VCaP (cell line): ENCODE results near the gene CCDC127.
"Not testable (repeated sequence)": the region's sequence is repeated elsewhere in the genome, so short reads cannot be mapped to it uniquely, and the experiment has no call there.

Experiments used
- H3K27ac ChIP-seq: fragments of 450-650 bp; 2 replicates; pipeline ENCODE4 v1.5.1; 2017
- TF ChIP-seq, protein P1 (sequence below): fragments of 450-650 bp; conservative IDR thresholded peaks from 2 replicates; pipeline ENCODE4 v1.5.1; 2017; ENCODE audit warnings: mild to moderate bottlenecking, moderate library complexity

CCDC127 gene, protein sequence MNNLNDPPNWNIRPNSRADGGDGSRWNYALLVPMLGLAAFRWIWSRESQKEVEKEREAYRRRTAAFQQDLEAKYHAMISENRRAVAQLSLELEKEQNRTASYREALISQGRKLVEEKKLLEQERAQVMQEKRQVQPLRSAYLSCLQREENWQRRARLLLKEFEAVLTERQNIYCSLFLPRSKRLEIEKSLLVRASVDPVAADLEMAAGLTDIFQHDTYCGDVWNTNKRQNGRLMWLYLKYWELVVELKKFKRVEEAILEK

DNA sequence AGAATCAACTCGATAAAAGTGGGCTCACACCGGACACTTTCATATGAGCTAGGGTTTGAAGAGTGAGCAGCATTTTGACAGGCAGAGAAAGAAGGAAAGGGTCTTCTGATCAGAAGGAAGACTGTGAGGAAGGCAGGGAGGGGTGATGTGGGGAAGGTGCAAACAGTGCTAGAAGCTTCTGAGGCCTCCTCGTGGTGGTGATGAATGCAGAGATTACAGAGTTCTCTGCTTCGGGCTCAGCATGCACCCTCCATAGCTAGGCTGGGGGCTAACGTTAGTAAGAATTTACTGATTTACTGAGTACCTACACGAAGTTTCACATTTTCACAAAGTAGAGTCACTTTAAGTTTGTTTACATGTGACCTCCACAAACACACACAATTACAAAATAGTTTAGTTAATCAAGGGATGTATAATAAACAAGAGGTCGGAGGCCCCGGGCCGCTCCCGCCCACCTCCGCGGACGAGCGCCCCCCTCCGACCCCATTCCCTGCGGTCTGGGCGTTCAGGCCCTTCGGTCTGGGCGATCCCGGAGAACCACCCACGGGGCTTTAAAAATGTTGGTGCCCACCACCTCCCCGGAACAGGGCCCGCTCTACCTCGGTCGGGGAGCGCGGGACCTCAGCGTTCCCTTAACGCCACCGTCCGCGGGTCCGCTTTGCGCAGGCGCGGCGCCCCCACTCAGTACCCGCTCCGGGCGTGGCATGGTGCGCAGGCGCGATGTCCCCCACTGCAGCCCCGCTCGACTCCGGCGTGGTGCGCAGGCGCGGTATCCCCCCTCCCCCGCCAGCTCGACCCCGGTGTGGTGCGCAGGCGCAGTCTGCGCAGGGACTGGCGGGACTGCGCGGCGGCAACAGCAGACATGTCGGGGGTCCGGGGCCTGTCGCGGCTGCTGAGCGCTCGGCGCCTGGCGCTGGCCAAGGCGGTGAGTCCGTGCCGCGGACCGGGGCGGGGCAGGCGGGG lies at the start of gene CCDC127, which contains the start of gene SDHA:
CCDC127 (minus strand) TSS at position 660 of the 963 bp plus-strand sequence. CDS start 1,304 bp downstream, outside the sequence.
SDHA (plus strand) TSS at position 827 of the 963 bp plus-strand sequence; CDS start at position 863, 36 bp downstream.
- peak within 1 kb of the TSS; percentile 81 for H3K27ac ChIP-seq
- TF ChIP-seq, protein P1, sequence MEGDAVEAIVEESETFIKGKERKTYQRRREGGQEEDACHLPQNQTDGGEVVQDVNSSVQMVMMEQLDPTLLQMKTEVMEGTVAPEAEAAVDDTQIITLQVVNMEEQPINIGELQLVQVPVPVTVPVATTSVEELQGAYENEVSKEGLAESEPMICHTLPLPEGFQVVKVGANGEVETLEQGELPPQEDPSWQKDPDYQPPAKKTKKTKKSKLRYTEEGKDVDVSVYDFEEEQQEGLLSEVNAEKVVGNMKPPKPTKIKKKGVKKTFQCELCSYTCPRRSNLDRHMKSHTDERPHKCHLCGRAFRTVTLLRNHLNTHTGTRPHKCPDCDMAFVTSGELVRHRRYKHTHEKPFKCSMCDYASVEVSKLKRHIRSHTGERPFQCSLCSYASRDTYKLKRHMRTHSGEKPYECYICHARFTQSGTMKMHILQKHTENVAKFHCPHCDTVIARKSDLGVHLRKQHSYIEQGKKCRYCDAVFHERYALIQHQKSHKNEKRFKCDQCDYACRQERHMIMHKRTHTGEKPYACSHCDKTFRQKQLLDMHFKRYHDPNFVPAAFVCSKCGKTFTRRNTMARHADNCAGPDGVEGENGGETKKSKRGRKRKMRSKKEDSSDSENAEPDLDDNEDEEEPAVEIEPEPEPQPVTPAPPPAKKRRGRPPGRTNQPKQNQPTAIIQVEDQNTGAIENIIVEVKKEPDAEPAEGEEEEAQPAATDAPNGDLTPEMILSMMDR: peak; percentile 48

DNA sequence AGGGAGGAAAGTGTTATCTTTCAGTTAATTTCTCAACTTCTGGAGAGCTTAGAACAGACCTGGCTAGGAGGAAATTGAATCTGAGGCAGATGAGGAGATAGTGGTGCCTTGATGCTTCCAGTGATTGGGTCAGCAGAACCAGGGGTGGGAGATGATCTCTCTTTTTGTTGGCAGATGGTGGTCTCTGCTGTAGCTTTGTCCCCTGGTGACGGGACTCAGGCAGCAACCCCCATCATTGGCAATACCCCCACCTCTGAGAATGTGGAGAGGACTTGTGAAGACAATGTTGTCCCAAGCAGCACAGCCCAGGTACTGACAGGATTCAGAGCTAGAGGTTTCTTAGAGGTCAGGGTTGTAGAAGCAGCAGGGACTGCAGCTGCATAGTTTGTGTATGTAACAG lies 49.8 kb upstream of the CCDC127 start:
- TF ChIP-seq, protein P1: no peak
- no peak overlapping the region for H3K27ac ChIP-seq

DNA sequence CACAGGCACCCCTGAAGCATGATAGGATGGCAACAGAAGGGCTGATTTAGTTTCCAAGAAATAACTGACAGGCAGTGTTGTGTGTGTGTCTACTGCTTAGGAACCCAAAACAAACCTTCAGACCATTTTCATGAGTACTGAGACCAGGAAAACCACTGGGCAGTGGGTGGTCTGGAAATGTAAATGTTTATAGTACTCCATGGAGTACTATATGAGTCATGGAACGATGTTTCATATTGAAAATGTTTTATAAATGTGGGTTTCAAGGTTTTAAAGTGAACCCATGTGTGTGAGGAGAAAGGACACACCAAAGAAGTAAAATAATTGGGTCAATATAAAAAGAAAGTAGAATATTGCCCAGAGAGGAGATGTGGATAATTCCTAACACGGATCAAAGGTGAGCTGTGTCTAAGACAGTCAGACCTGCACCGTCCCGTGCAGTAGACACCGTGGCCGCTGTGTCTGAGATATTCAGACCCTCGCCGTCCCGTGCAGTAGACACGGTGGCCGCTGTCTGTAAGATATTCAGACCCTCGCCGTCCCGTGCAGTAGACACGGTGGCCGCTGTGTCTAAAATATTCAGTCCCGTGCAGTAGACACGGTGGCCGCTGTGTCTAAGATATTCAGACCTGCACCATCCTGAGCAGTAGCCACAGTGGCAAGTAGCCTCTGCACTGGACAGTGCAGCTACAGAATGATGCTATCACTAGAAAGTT lies 48.5 kb upstream of the CCDC127 start:
- not testable (repeated sequence) for H3K27ac ChIP-seq

DNA sequence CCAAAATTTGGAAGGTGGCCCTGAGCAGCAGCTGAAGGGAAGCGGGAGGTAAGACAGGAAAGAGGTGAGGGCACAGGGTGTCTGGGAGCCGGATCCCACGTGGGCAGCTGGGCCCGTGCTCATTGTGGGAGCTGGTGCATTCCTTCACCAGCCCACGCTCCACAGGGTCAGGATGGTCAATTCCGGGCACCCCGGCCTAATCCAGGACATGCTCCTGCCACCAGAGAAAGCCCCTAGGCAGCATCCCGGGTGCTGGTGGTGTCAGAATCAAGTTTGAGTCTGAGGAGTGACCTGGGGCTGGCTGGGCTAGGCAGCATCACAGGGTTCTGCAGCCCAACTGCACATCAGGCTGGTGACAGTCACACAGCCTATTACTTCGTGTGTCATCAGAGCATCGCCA lies 46.4 kb upstream of the CCDC127 start:
- H3K27ac ChIP-seq: no peak overlapping the region
- TF ChIP-seq, protein P1: no peak

DNA sequence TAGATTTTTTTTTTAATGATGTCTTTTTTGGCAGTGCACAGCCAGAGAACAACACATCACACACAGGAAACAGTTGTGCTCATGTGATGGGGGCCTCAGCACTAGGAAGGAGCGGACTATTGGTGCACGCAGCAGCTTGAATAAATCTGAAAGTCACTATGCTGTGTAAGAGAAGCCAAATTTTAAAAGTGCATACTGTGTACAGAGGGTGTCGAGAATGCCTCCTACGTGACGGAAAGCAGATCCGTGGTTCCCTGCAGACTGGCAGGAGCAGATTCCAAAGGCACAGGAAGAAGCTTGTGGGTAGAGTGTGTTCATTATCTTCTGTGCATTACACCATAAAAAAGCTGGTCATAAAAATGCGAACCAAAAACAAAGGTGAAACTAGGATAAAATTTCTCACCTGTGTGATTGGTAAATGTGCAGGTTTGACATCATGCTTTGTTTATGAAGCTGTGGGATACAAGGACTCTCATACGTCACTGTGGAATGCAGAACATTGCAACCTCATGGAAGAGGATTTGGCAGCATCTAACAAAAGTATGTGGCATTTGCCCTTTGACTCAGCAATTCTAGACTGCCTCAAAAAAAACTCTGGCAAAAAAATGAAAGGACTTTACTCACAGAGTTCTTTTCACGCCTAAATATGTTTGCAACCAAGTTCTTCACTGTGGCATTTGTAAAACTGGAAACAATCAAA lies 45.5 kb upstream of the CCDC127 start:
- H3K27ac ChIP-seq: not testable (repeated sequence)

DNA sequence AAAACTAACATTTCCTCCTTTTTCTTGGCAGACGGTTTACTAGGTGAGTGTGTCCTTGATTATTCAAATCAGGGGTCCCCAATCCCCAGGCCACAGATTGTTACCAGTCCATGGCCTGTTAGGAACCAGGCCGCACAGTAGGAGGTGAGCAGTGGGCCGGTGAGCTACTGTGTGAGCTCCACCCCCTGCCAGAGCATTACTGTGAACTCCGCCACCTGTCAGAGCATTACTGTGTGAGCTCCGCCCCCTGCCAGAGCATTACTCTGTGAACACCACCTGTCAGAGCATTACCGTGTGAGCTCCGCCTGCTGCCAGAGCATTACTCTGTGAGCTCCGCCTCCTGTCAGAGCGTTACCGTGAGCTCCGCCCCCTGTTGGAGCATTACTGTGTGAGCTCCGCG lies 39.2 kb upstream of the CCDC127 start:
- TF ChIP-seq, protein P1: no peak
- no peak overlapping the region for H3K27ac ChIP-seq

DNA sequence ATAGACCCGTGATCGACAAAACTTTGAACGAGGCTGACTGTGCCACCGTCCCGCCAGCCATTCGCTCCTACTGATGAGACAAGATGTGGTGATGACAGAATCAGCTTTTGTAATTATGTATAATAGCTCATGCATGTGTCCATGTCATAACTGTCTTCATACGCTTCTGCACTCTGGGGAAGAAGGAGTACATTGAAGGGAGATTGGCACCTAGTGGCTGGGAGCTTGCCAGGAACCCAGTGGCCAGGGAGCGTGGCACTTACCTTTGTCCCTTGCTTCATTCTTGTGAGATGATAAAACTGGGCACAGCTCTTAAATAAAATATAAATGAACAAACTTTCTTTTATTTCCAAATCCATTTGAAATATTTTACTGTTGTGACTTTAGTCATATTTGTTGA lies 38.4 kb upstream of the CCDC127 start:
- H3K27ac ChIP-seq: not testable (repeated sequence)

DNA sequence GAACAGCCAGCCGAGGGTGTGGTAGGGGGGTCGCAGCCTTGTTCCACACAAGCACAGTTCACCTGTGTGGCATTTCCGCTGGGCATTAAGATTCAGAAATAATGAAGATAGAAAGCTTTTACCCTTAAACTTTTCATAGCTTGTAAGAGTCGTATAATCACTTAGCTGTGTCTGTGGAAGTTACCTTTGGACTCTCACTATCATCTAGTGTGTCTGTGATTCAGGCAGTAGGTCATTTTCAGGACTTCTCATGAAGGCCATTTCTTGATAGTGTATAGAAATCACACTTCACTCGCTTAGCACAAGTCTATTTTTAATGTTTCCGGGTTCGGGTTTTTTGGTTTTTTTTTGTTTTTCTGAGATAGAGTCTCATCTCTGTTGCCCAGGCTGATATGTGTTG lies 37.2 kb upstream of the CCDC127 start:
- not testable (repeated sequence) for H3K27ac ChIP-seq

DNA sequence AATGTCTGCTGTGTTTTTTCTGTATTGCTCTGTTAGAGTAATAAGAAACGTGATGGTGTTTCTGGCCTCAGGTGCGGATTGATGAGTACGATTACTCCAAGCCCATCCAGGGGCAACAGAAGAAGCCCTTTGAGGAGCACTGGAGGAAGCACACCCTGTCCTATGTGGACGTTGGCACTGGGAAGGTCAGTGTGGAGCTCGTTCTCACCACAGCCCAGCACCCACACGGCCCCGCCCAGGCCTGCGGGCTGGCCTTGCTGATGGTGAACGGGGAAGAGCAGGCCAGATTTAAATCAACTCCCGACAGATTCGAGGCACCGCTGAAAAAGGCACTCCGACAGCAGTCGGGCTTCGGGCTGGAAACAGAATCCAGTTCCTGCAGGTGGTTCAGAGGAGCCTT lies 36.4 kb upstream of the CCDC127 start:
- H3K27ac ChIP-seq: not testable (repeated sequence)
